Activated CD4-positive, CD25-positive, alpha-beta regulatory T cell treated with anti-CD3 and anti-CD28 coated beads, Interleukin-2, amount 50 U/mL, for 24 hours (primary cell): ENCODE data around the gene OR51B2.
"Not testable (repeated sequence)": the region's sequence is repeated elsewhere in the genome, so short reads cannot be mapped to it uniquely, and the experiment has no call there.

Source experiments
- ATAC-seq, 2 donors: fragments of 150-1000 bp; cut with Tn5 transposase; one replicate each; pipeline ENCODE4 v1.10.0; 2021; ENCODE audit warnings: mild to moderate bottlenecking in 1 of 2, moderate library complexity in 1 of 2

OR51B2 gene

GRCh38 chr11:5307256-5308019, 16.7 kb downstream of the OR51B2 start:
- no peak for ATAC-seq

- no peak for ATAC-seq
Measured at GRCh38 chr11:5304046-5304445, 20.1 kb downstream of the OR51B2 start.

- ATAC-seq = no peak
Measured at GRCh38 chr11:5303626-5304025, 20.5 kb downstream of the OR51B2 start.

- ATAC-seq = no peak
Measured at GRCh38 chr11:5301846-5302245, 22.3 kb downstream of the OR51B2 start, which contains the start of gene OR51B4. Gene OR51B4 (minus strand): TSS chr11:5301946. CDS start chr11:5301946, 0 bp downstream.

- no peak for ATAC-seq
Measured at GRCh38 chr11:5300251-5300650, 23.8 kb downstream of the OR51B2 start.

GRCh38 chr11:5298451-5298850, 25.6 kb downstream of the OR51B2 start:
- no peak for ATAC-seq

- no peak for ATAC-seq
Measured at GRCh38 chr11:5297721-5298323, 26.3 kb downstream of the OR51B2 start.

GRCh38 chr11:5294342-5294995, 29.6 kb downstream of the OR51B2 start:
- not testable (repeated sequence) for ATAC-seq

- ATAC-seq = no peak
Measured at GRCh38 chr11:5293028-5293427, 31.1 kb downstream of the OR51B2 start.

GRCh38 chr11:5291207-5291838, 32.8 kb downstream of the OR51B2 start:
- no peak for ATAC-seq

- ATAC-seq = no peak
Measured at GRCh38 chr11:5290106-5290505, 34.0 kb downstream of the OR51B2 start.

GRCh38 chr11:5289696-5290095, 34.4 kb downstream of the OR51B2 start:
- ATAC-seq = no peak

GRCh38 chr11:5288906-5289550, 35.1 kb downstream of the OR51B2 start:
- no peak for ATAC-seq

- no peak for ATAC-seq
Measured at GRCh38 chr11:5288108-5288905, 35.8 kb downstream of the OR51B2 start.

- ATAC-seq = no peak
Measured at GRCh38 chr11:5286901-5287300, 37.2 kb downstream of the OR51B2 start.

- no peak for ATAC-seq
Measured at GRCh38 chr11:5286351-5286750, 37.7 kb downstream of the OR51B2 start.

- no peak for ATAC-seq
Measured at GRCh38 chr11:5285703-5286340, 38.3 kb downstream of the OR51B2 start.

- ATAC-seq = no peak
Measured at GRCh38 chr11:5284637-5285036, 39.5 kb downstream of the OR51B2 start.

GRCh38 chr11:5283882-5284281, 40.2 kb downstream of the OR51B2 start:
- no peak for ATAC-seq

GRCh38 chr11:5283086-5283485, 41.0 kb downstream of the OR51B2 start:
- ATAC-seq = no peak

- no peak for ATAC-seq
Measured at GRCh38 chr11:5282628-5283027, 41.5 kb downstream of the OR51B2 start.
